T-cell (primary cell): ENCODE results near the gene TF. TPM values are rescaled to one million over a fixed set of nuclear protein-coding genes. Genes with fewer than 3 reads are reported as not detected.

Source experiments
- ATAC-seq, 4 experiments: fragments of 200-7000 bp in 3 of 4; fragments of 150-1000 bp in 1 of 4; cut with Tn5 transposase; replicated peaks in 1 of 4; 1 replicate in 3 of 4; 2 replicates in 1 of 4; pipeline ENCODE4 v1.10.0; 2021; ENCODE audit warnings: moderate library complexity in 3 of 4, mild to moderate bottlenecking in 2 of 4, moderate number of reproducible peaks in 1 of 4
- CTCF ChIA-PET, 2 donors: fragments of 300-600 bp; sonication (Branson Sonifier 250); formaldehyde crosslinking; loops; one replicate each; lab custom pipeline; 2022; ENCODE audit warnings: antibody characterized with exemption in 2 of 2; lab: Charles Lee
- POLR2A ChIA-PET, 2 donors: fragments of 300-600 bp; sonication (Branson Sonifier 250); formaldehyde crosslinking; loops; one replicate each; lab custom pipeline; 2022; ENCODE audit warnings: antibody characterized with exemption in 2 of 2; lab: Charles Lee
- DNase-seq, 35 experiments: peaks; one replicate each; pipeline versions ENCODE4 v3.0.0 to v3.0.0-alpha.2; 2013 to 2023
- H3K27ac ChIP-seq: one replicate; pipeline ENCODE4 v1.5.1; 2013; ENCODE audit warnings: low read length
- H3K27me3 ChIP-seq, 2 experiments: replicated peaks in 1 of 2; 1 replicate in 1 of 2; 2 replicates in 1 of 2; pipeline versions ENCODE4 v1.6.1 to v1.7.0; 2013; ENCODE audit warnings: low read length in 1 of 2, mixed read lengths in 1 of 2; ENCODE audit not compliant: control insufficient read depth in 2 of 2, insufficient read depth in 2 of 2; ENCODE audit errors: extremely low read depth in 1 of 2
- H3K36me3 ChIP-seq, 2 donors: 1 replicate in 1 of 2; 2 replicates in 1 of 2; pipeline versions ENCODE4 v1.6.1 to v1.7.0; 2013; ENCODE audit warnings: low read length in 1 of 2; ENCODE audit not compliant: control insufficient read depth in 2 of 2, insufficient read depth in 1 of 2; ENCODE audit errors: extremely low read depth in 1 of 2
- H3K4me1 ChIP-seq, 2 experiments: 1 replicate in 1 of 2; 2 replicates in 1 of 2; pipeline versions ENCODE4 v1.6.1 to v1.7.0; 2013; ENCODE audit warnings: low read length in 2 of 2, mixed read lengths in 1 of 2; ENCODE audit not compliant: insufficient read depth in 2 of 2, control insufficient read depth in 1 of 2; ENCODE audit errors: extremely low read depth in 1 of 2
- H3K4me3 ChIP-seq, 2 donors: 1 replicate in 1 of 2; 2 replicates in 1 of 2; pipeline versions ENCODE4 v1.5.1 to v1.7.0; 2013; ENCODE audit warnings: mild to moderate bottlenecking in 2 of 2, low read length in 1 of 2, moderate library complexity in 1 of 2; ENCODE audit not compliant: control insufficient read depth in 1 of 2; ENCODE audit errors: extremely low read depth in 1 of 2
- H3K9me3 ChIP-seq: 2 replicates; pipeline ENCODE4 v1.7.0; 2013
- H3K27ac Mint-ChIP-seq, 2 donors: one replicate each; pipeline ENCODE4 v1.8.0; 2020 to 2021; ENCODE audit warnings: mild to moderate bottlenecking in 2 of 2, mixed read lengths in 2 of 2
- H3K27me3 Mint-ChIP-seq, 2 donors: one replicate each; pipeline ENCODE4 v1.8.0; 2021 to 2022; ENCODE audit warnings: mixed read lengths in 2 of 2
- H3K36me3 Mint-ChIP-seq: one replicate; pipeline ENCODE4 v1.8.0; 2021; ENCODE audit warnings: mixed read lengths
- H3K4me1 Mint-ChIP-seq, 3 donors: one replicate each; pipeline ENCODE4 v1.8.0; 2020 to 2022; ENCODE audit warnings: mixed read lengths in 3 of 3, mild to moderate bottlenecking in 1 of 3
- H3K4me3 Mint-ChIP-seq, 3 donors: one replicate each; pipeline ENCODE4 v1.8.0; 2020 to 2022; ENCODE audit warnings: mild to moderate bottlenecking in 3 of 3, mixed read lengths in 3 of 3, moderate library complexity in 3 of 3
- H3K9me3 Mint-ChIP-seq, 3 donors: one replicate each; pipeline ENCODE4 v1.8.0; 2020 to 2022; ENCODE audit warnings: mixed read lengths in 3 of 3
- WGBS: methylation state at CpG from one replicate; pipeline ENCODE4 v1.1.5; 2013; ENCODE audit warnings: missing lambda C conversion rate; ENCODE audit not compliant: insufficient coverage; 5-methylcytosine and 5-hydroxymethylcytosine counted together
- total RNA-seq, 35 experiments: library from RNA in 6 of 35; stranded (reverse) in 6 of 35; fragments of 120-200 nt in 1 of 35; gene quantifications; one replicate each; pipeline versions ENCODE4 v1.2.1 to v1.2.4 and lab custom pipeline; 2013 to 2026

Gene TF
- total RNA-seq, 5 donors from 2014 or later (not counting 1 experiment from before 2014, with no cell fraction given): 0.65 to 15.3 (median 9.8) TPM

DNA sequence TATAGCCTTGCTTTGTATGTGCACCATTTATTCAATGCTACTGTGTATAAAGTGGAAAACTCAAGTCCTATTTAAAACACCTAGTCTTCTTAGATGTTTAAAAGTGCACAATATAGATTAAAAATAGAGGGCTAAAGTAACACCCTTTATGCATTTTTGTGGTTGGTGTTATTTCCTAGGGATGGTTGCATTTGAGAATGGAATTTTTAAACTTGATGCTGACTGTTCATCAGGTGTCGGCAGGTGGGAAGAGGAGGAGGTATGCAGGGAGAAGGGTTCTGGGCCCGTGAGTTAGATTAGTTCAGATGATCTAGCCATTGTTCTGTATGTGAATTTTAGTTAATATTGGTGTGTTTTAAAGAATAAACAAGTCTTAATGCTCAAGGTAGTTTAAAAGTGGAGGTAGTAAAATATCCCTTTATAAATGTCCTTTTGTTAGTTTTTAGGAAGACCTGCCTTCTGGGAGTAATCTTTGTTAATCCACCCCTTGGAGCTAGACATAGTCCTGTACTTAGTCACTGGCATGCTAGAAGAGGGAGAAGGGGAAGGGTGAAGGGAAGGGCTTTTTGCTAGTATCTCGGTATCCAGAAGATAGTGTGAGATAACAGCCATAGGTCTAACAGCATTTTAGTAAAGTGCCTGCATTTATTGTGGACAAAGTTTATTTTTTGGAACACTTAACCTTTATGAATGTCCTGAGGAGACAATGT lies 51.4 kb downstream of the TF start:
- no peak for DNase-seq
- H3K27ac ChIP-seq: no peak overlapping the region
- no peaks in the 10 kb centered on the region for H3K9me3 ChIP-seq
- H3K36me3 ChIP-seq: no peaks in the 10 kb centered on the region
- H3K4me1 Mint-ChIP-seq: no peaks in the 10 kb centered on the region
- H3K36me3 Mint-ChIP-seq: peaks cover 5% of the 10 kb centered on the region
- peaks cover 4 to 6% (median 6%) of the 10 kb centered on the region in 3 donors for H3K9me3 Mint-ChIP-seq
- ChIA-PET POLR2A (no interaction called here), CTCF (no interaction called here)
- peaks cover 0 to 2% of the 10 kb centered on the region in 2 experiments for H3K27me3 ChIP-seq
- no peak overlapping the region for H3K27ac Mint-ChIP-seq
- H3K4me3 ChIP-seq: no peak overlapping the region
- 67% methylated on average over 3 of the region's 3 CpGs for WGBS
- H3K4me1 ChIP-seq: no peaks in the 10 kb centered on the region
- H3K27me3 Mint-ChIP-seq: peaks cover 24 to 32% of the 10 kb centered on the region in 2 donors
- ATAC-seq: no peak
- H3K4me3 Mint-ChIP-seq: no peak overlapping the region

DNA sequence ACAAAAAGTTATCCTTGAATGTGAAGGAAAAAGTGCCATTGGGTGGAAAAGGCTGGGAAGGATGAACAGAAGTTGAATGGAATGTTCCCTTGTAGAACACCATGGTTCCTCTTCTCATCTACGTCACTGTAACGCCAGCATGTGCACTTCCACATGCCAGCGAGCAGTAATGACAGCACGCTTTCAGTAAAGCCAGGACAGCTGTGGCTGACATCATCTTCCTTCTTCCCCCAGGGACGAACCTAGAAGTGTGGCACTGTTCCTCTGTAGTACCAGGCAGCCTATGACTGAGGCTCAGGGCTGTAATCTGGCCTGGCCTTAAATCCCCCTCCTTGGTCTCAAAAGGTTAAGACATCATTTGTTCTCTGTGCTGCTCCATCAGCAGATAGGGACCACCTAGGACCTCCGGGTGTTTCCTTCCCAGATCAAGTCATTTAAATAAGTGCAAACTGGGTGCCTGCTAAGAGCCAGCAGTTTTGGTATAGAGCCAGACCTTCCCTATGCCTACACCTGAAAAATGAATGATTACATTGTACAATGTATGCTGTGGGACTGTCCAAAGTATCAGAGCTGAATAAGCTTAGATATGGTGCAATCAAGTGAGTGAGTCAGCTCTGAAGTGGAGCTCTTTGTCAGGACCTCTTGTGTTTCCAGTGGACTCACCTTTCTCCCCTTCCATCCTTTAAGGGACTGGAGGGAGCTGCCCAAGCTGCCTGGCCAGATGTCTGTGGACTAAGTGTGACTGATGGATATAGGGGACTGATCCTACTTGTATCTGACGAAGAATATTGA lies 53.8 kb downstream of the TF start:
- ATAC-seq (no peak), DNase-seq (no peak)
- Histone ChIP-seq H3K27ac (no peak overlapping the region), H3K9me3 (no peaks in the 10 kb centered on the region), H3K27me3 (peaks cover 0 to 2% of the 10 kb centered on the region in 2 experiments), H3K4me3 (no peak overlapping the region), H3K36me3 (no peaks in the 10 kb centered on the region), H3K4me1 (peaks cover 0 to 2% of the 10 kb centered on the region in 2 experiments)
- CTCF ChIA-PET: no interaction called here
- POLR2A ChIA-PET: interaction anchor here in 1 of 2 donors (0.6 kb wide), 1 partner anchor 20 kb away, joined by 3 read pairs; no protein-coding TSS in a partner anchor
- Mint-ChIP-seq H3K27me3 (peaks cover 21 to 28% of the 10 kb centered on the region in 2 donors), H3K4me1 (peaks cover under 1 to 2% (median under 1%) of the 10 kb centered on the region in 3 donors), H3K36me3 (no peaks in the 10 kb centered on the region), H3K9me3 (no peaks in the 10 kb centered on the region), H3K27ac (no peak overlapping the region), H3K4me3 (no peak overlapping the region)
- 58% methylated on average over 5 of the region's 7 CpGs for WGBS

DNA sequence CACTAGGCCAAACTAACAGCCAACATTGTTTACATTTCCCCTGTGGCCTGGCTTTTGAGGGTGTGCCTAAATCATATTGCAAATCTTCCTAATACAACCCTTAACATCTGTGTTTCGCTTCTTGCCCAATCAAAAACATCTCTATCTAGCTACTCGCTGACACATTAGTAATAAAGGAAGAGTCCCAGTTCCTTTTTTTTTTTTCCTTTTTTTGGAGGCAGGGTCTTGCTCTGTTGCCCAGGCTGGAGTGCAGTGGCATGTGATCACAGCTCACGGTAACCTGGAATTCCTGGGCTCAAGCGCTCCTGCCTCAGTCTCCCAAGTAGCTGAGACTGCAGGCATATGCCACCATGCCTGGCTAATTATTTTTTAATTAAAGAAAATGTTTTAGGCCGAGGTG lies 57.3 kb downstream of the TF start:
- Mint-ChIP-seq H3K27me3 (peaks cover 5 to 6% of the 10 kb centered on the region in 2 donors), H3K9me3 (no peaks in the 10 kb centered on the region), H3K27ac (no peak overlapping the region), H3K36me3 (peaks cover 11% of the 10 kb centered on the region), H3K4me1 (peaks cover 22 to 32% (median 28%) of the 10 kb centered on the region in 3 donors), H3K4me3 (no peak overlapping the region)
- peaks cover 0 to 10% of the 10 kb centered on the region in 2 donors for H3K36me3 ChIP-seq
- 100% methylated on average over 2 of the region's 5 CpGs for WGBS
- no peaks in the 10 kb centered on the region for H3K27me3 ChIP-seq
- no peak for DNase-seq
- no peak overlapping the region for H3K27ac ChIP-seq
- no peak for ATAC-seq
- H3K9me3 ChIP-seq: no peaks in the 10 kb centered on the region
- ChIA-PET CTCF (interaction anchor here (0.7 to 1.5 kb wide), 2 partner anchors 15 to 243 kb away, joined by 5 read pairs; no protein-coding TSS in a partner anchor), POLR2A (interaction anchor here in 1 of 2 donors (0.6 kb wide), 1 partner anchor 315 kb away, joined by 3 read pairs; no protein-coding TSS in a partner anchor)
- H3K4me1 ChIP-seq: peaks cover 3 to 14% of the 10 kb centered on the region in 2 experiments
- H3K4me3 ChIP-seq: no peak overlapping the region

DNA sequence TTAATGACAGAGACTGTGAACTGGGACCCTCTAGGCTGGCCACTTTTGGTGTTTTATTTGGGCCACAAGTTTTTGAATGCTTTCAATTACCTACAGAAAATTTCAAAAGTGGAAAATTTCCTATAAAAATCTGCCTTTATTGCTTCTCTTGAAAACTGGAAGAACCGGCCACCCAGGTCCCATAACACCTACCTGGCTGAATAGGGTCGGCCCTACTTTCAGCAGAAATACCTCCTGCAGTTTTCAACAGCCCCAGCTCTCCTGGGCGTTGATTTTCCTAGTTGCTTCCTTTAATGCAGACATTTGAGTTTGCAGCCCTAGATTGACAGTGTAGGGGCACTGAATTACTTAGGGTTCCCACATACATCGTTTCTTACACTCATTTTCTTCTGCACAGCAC lies 58.7 kb downstream of the TF start:
- no peaks in the 10 kb centered on the region for H3K27me3 ChIP-seq
- 96% methylated on average over 4 of the region's 4 CpGs for WGBS
- Mint-ChIP-seq H3K36me3 (peaks cover 17% of the 10 kb centered on the region), H3K27me3 (peaks cover 1 to 3% of the 10 kb centered on the region in 2 donors), H3K27ac (peak overlapping the region; percentile 86 to 93), H3K9me3 (no peaks in the 10 kb centered on the region), H3K4me3 (peak overlapping the region; percentile 95 to 99 (median 97)), H3K4me1 (peaks cover 22 to 37% (median 34%) of the 10 kb centered on the region in 3 donors)
- peak overlapping the region; percentile 45 for H3K27ac ChIP-seq
- H3K36me3 ChIP-seq: peaks cover 0 to 20% of the 10 kb centered on the region in 2 donors
- H3K4me1 ChIP-seq: peaks cover 3 to 14% of the 10 kb centered on the region in 2 experiments
- CTCF ChIA-PET: interaction anchor here (0.5 to 0.8 kb wide), 4 partner anchors 12 to 383 kb away, joined by 3 to 5 read pairs (median 3); no protein-coding TSS in a partner anchor
- peak overlapping the region in 1 of 2 donors; percentile 94 for H3K4me3 ChIP-seq
- ATAC-seq: no peak
- H3K9me3 ChIP-seq: no peaks in the 10 kb centered on the region
- no peak for DNase-seq
- POLR2A ChIA-PET: interaction anchor here in 1 of 2 donors (0.5 kb wide), 1 partner anchor 13 kb away, joined by 3 read pairs; no protein-coding TSS in a partner anchor

DNA sequence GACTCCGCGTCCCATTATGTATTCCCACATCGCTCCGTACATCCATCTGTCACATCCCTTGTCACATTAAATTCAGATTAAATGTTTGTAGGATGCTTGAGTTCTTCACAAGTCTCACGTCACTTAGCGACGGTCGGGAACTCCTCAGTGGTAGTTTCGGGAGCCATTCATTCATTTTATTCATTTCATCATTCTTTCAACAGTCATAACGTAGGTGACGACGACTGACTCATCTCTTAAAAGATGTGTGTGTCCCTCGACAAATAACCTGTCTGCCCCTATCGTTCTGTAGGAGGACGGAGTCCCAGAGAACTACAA lies 59.1 kb downstream of the TF start:
- Mint-ChIP-seq H3K4me1 (peaks cover 22 to 41% (median 39%) of the 10 kb centered on the region in 3 donors), H3K27ac (peak overlapping the region; percentile 86 to 93), H3K9me3 (no peaks in the 10 kb centered on the region), H3K4me3 (peak overlapping the region; percentile 95 to 99 (median 97)), H3K36me3 (peaks cover 17% of the 10 kb centered on the region), H3K27me3 (no peaks in the 10 kb centered on the region)
- Histone ChIP-seq H3K27ac (peak overlapping the region; percentile 45), H3K36me3 (peaks cover 3 to 24% of the 10 kb centered on the region in 2 donors), H3K9me3 (no peaks in the 10 kb centered on the region), H3K27me3 (no peaks in the 10 kb centered on the region), H3K4me1 (peaks cover 3 to 14% of the 10 kb centered on the region in 2 experiments), H3K4me3 (peak overlapping the region; percentile 70 to 94)
- CTCF ChIA-PET: interaction anchor here in 1 of 2 donors (0.8 kb wide), 1 partner anchor 11 kb away, joined by 3 read pairs; no protein-coding TSS in a partner anchor
- DNase-seq (peak in 1 of 35 experiments; percentile 7), ATAC-seq (no peak)
- POLR2A ChIA-PET: interaction anchor here in 1 of 2 donors (0.5 kb wide), 1 partner anchor 15 kb away, joined by 3 read pairs; no protein-coding TSS in a partner anchor
- 0% methylated on average over 5 of the region's 15 CpGs for WGBS
